Heart left ventricle (tissue), 16 donors: ENCODE results near the gene DAPK3. TPM values are rescaled to one million over a fixed set of nuclear protein-coding genes. Genes with fewer than 3 reads are reported as not detected.

Experiments used
- ATAC-seq, 4 donors: fragments of 200-7000 bp; cut with Tn5 transposase; one replicate each; pipeline ENCODE4 v1.9.1; 2020 to 2022; ENCODE audit warnings: moderate library complexity in 4 of 4, mild to moderate bottlenecking in 3 of 4, moderate number of reproducible peaks in 1 of 4
- DNase-seq, 5 donors: peaks; one replicate each; pipeline ENCODE4 v3.0.0-alpha.2; 2020
- H3K27ac ChIP-seq, 12 donors: fragments of 200-600 bp; sonication (generic) in 4 of 12; one replicate each; pipeline versions ENCODE4 v1.5.0 to v1.8.0; 2016 to 2022; ENCODE audit warnings: mild to moderate bottlenecking in 2 of 12
- H3K27me3 ChIP-seq, 9 donors: fragments of 200-600 bp; sonication (generic) in 2 of 9; one replicate each; pipeline versions ENCODE4 v1.5.1 to v1.8.0; 2016 to 2022; ENCODE audit warnings: mild to moderate bottlenecking in 3 of 9
- H3K36me3 ChIP-seq, 9 donors: fragments of 200-600 bp; sonication (generic) in 2 of 9; one replicate each; pipeline versions ENCODE4 v1.5.0 to v1.8.0; 2018 to 2022; ENCODE audit warnings: mild to moderate bottlenecking in 2 of 9
- H3K4me1 ChIP-seq, 12 donors: fragments of 200-600 bp; sonication (generic) in 4 of 12; one replicate each; pipeline versions ENCODE4 v1.5.0 to v1.8.0; 2016 to 2022; ENCODE audit warnings: mild to moderate bottlenecking in 3 of 12
- H3K4me3 ChIP-seq, 12 donors: fragments of 200-600 bp; sonication (generic) in 4 of 12; one replicate each; pipeline versions ENCODE4 v1.5.0 to v1.8.0; 2017 to 2022; ENCODE audit warnings: mild to moderate bottlenecking in 9 of 12, moderate library complexity in 4 of 12
- H3K9me3 ChIP-seq, 12 donors: fragments of 200-600 bp; sonication (generic) in 4 of 12; one replicate each; pipeline versions ENCODE4 v1.5.0 to v1.8.0; 2016 to 2022; ENCODE audit warnings: mild to moderate bottlenecking in 1 of 12
- POLR2A ChIP-seq, 2 donors: fragments of 450-650 bp; IDR thresholded peaks; one replicate each; pipeline ENCODE4 v1.6.1; 2017; ENCODE audit warnings: antibody characterized with exemption in 2 of 2, mild to moderate bottlenecking in 2 of 2, moderate library complexity in 2 of 2
- WGBS, 4 donors: extraction: QIAGEN DNeasy Blood & Tissue Kit in 2 of 4; methylation state at CpG; one replicate each; pipeline versions ENCODE4 v1.1.5 to v1.1.7; 2013 to 2018; 5-methylcytosine and 5-hydroxymethylcytosine counted together
- intact Hi-C, 10 donors: fragments of 100-400 bp; cut with DNase I; formaldehyde crosslinking; loops; one replicate each; pipeline versions ENCODE4 v1.11.1 to v1.14.2; 2022
- polyA plus RNA-seq, 2 donors: library from polyadenylated mRNA; stranded (reverse); fragments of 200-250 nt; gene quantifications; one replicate each; pipeline ENCODE4 v1.2.3, GENCODE V29; 2013
- total RNA-seq, 9 donors: library from RNA; depleted of rRNA in 2 of 9; stranded (reverse); fragments of >200 nt in 2 of 9; fragmentation: NEBNext Ultra II Directional in 3 of 9; extraction: Animal tissue kit (Norgen Biotek cat#: 25700) in 3 of 9; gene quantifications; one replicate each; pipeline versions ENCODE4 v1.1.0 to v1.2.4, GENCODE V29; 2016 to 2023
- TF ChIP-seq, protein P1 (sequence below), 12 donors: fragments of 200-600 bp; sonication (generic) in 4 of 12; IDR thresholded peaks; one replicate each; pipeline versions ENCODE4 v1.5.0 to v1.8.0; 2018 to 2022; ENCODE audit warnings: antibody characterized with exemption in 12 of 12, mild to moderate bottlenecking in 5 of 12
- donor health status: ischemic (EF 13 %, LVEDD 7.1; RV severe dilation, severe dysfunction).
- donor health status: healthy with polysubstance abuse.
- donor health status: DM: no; HTN: yes; CAD: no.
- donor health status: DM: no; HTN: no; CAD: no.
- donor health status: ischemic (EF 25% LVEDD 6.9; RV normal size, moderate dysfunction).
- donor health status: ischemic (EF 25% LVEDD 5.7; RV mildly dilated, moderate dysfunction).
- donor health status: healthy.
- donor health status: DM: yes; HTN: yes; CAD: no.
- donor health status: ischemic (EF 35%, LVEDD 5.7; RV mildly dilated, moderate dysfunction).
- donor health status: nonischemic (EF 11% LVEDD 7.7; RV severe dilation, severe dysfunction).
- donor health status: DM: yes; HTN: yes; CAD: no.
- donor health status: PGD.
- donor health status: ischemic (EF 29% LVEDD 5.4; RV normal size, mild dysfunction).
- donor health status: nonischemic (EF 23%, LVEDD 6.1; RV moderate dilation, normal function).

Gene DAPK3
- total and polyA plus RNA-seq, 11 donors, result 70.6 to 252 (median 124) TPM

DNA sequence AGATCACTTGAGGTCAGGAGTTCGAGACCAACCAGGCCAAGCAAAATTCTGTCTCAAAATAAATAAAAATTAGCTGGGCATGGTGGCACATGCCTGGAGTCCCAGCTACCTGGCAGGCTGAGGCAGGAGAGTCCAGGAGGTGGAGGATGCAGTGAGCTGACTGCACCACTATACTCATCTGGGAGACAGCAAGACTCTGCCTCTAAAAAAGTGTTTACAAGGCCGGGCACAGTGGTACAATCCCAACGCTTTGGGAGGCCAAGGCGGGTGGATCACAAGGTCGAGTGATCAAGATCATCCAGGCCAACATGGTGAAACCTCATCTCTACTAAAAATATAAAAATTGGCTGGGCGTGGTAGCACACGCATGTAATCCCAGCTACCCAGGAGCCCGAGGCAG lies 4.2 kb upstream of the DAPK3 start:
- DNase-seq, result peak in 1 of 5 donors; percentile 23
- Histone ChIP-seq H3K9me3 (no peaks in the 10 kb centered on the region), H3K27ac (no peak overlapping the region), H3K4me1 (peaks cover 0 to 9% (median 4%) of the 10 kb centered on the region in 12 donors), H3K4me3 (no peak overlapping the region), H3K27me3 (no peaks in the 10 kb centered on the region), H3K36me3 (peaks cover 13 to 59% (median 52%) of the 10 kb centered on the region in 9 donors)
- 80 to 88% (median 84%) methylated on average over 8 of the region's 8 CpGs for WGBS, 4 donors
- ATAC-seq, result no peak
- TF ChIP-seq, protein P1, sequence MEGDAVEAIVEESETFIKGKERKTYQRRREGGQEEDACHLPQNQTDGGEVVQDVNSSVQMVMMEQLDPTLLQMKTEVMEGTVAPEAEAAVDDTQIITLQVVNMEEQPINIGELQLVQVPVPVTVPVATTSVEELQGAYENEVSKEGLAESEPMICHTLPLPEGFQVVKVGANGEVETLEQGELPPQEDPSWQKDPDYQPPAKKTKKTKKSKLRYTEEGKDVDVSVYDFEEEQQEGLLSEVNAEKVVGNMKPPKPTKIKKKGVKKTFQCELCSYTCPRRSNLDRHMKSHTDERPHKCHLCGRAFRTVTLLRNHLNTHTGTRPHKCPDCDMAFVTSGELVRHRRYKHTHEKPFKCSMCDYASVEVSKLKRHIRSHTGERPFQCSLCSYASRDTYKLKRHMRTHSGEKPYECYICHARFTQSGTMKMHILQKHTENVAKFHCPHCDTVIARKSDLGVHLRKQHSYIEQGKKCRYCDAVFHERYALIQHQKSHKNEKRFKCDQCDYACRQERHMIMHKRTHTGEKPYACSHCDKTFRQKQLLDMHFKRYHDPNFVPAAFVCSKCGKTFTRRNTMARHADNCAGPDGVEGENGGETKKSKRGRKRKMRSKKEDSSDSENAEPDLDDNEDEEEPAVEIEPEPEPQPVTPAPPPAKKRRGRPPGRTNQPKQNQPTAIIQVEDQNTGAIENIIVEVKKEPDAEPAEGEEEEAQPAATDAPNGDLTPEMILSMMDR (IDR thresholded peaks at IDR 0.05), result no peak
- TF ChIP-seq POLR2A (IDR thresholded peaks at IDR 0.05), result no peak
- intact Hi-C loops, result no loop called here

DNA sequence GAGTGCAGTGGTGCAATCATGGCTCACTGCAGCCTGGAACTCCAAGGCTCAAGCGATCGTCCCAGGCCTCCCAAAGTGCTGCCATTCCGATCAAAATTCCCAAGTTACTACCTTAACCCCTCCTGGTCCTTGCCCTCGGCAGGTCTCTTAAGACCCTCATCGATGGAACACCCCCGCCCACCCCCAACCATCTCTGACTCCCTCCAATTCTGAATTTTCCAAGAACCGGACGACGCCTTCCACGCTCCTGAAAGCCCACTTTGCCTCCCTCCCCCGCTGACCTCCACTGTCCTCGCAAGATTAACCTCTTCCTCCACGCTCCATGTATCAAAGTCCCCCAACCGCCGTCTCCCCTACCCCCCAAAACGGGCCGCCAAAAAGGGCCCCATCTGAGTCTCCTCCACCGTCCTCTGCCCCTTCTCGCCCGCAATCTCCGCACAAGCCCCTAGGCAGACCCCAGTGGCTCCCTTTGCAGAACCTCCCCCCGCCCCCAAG lies 539 bp downstream of the DAPK3 start:
- ATAC-seq, result no peak

DNA sequence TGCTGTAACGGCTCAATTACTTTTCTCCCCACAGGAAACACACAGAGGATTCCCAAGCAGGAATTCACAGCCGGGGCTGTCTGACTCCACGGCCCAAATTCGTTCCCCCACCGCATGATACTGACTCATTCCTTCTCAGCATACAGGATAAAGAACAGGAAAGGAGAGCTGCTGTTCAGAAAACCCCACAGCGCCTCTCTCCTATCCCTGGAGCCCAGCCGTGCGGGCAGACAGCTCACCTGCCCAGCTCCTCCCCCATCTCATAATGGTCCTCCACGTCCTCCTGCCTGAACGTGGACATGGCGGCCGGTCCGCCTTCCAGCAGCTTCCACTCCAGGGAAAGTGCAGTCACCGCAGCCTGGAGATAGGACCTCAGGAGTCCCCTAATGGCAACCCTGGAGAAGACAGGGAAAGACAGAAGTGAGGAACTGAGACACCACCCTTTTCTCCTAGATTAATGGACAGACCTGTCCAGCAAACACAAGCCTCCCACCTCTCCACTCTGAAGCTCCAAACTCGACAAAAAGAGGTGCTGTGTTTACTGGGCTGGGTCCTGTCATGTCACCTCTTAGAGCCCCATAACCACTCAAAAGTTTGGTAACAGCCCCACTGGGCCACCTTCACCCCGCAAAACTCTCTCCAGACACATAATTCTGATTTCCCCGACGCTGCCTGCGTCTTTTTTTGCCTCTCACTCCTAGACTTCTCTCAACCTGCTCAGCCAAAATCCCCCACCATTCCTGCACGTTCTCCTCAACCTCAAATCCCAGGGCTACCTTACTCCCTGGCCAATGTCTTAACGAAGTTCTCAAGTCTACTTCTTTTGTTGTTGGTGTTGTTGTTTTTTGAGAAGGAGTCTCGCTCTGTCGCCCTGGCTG lies 1.2 kb downstream of the DAPK3 start:
- Histone ChIP-seq H3K27me3 (no peaks in the 10 kb centered on the region), H3K4me3 (peak overlapping the region; percentile 61 to 100 (median 93)), H3K4me1 (peaks cover 17 to 56% (median 48%) of the 10 kb centered on the region in 12 donors), H3K27ac (peak overlapping the region; percentile 84 to 100 (median 98)), H3K9me3 (no peaks in the 10 kb centered on the region), H3K36me3 (peaks cover 0 to 46% (median 38%) of the 10 kb centered on the region in 9 donors)
- WGBS, 4 donors, result 6 to 13% (median 11%) methylated on average over 23 of the region's 23 CpGs
- DNase-seq (peak in 2 of 5 donors; percentile 57 to 62), ATAC-seq (peak in 3 of 4 donors; percentile 2 to 24 (median 8))
- TF ChIP-seq, protein P1 (IDR thresholded peaks at IDR 0.05), result peak in 2 of 12 donors; percentile 4 to 6
- TF ChIP-seq POLR2A (IDR thresholded peaks at IDR 0.05), result peak in 1 of 2 donors; percentile 15
- intact Hi-C loops, result loop anchor here in 5 of 10 donors (2.0 to 5.0 kb wide), 4 partner anchors 15 to 37 kb away; partner anchors contain the start of genes EEF2 (in 5 of the 5) and NMRK2 (in 3 of the 5)

More for the DNA sequence above, 539 bp downstream of the DAPK3 start:
- H3K36me3 ChIP-seq, result peaks cover 0 to 44% (median 35%) of the 10 kb centered on the region in 9 donors
- H3K27ac ChIP-seq, result peak overlapping the region; percentile 84 to 100 (median 98)
- intact Hi-C loops, result loop anchor here in 4 of 10 donors (2.0 kb wide), 1 partner anchor 14 kb away; the partner anchor contains the start of gene EEF2 (in 4 of the 4)
- WGBS, 4 donors, result 0 to 1% (median 1%) methylated on average over 20 to 21 of the region's 22 CpGs
- no peaks in the 10 kb centered on the region for H3K27me3 ChIP-seq
- peak in 1 of 5 donors; percentile 31 for DNase-seq
- peaks cover 17 to 54% (median 47%) of the 10 kb centered on the region in 12 donors for H3K4me1 ChIP-seq
- no peak for TF ChIP-seq POLR2A (IDR thresholded peaks at IDR 0.05)
- TF ChIP-seq, protein P1 (IDR thresholded peaks at IDR 0.05), result no peak
- H3K4me3 ChIP-seq, result peak overlapping the region; percentile 61 to 100 (median 93)
- no peaks in the 10 kb centered on the region for H3K9me3 ChIP-seq
